Upper lobe of left lung (tissue), 6 donors: Measurements from ENCODE around the gene TTC34. TPM values are rescaled to one million over a fixed set of nuclear protein-coding genes. Genes with fewer than 3 reads are reported as not detected.

ENCODE experiments used
- ATAC-seq, 2 donors: fragments of 200-7000 bp; cut with Tn5 transposase; one replicate each; pipeline ENCODE4 v1.9.1; 2022; ENCODE audit warnings: mild to moderate bottlenecking in 2 of 2, moderate library complexity in 2 of 2; ENCODE audit not compliant: low FRiP score in 2 of 2
- DNase-seq, 2 donors: peaks; one replicate each; pipeline ENCODE4 v3.0.0-alpha.2; 2019 to 2020
- H3K27ac ChIP-seq, 4 donors: fragments of 200-600 bp; sonication (generic); one replicate each; pipeline ENCODE4 v1.5.1; 2016 to 2019
- H3K27me3 ChIP-seq, 4 donors: fragments of 200-600 bp; sonication (generic); one replicate each; pipeline ENCODE4 v1.5.1; 2017 to 2019
- H3K36me3 ChIP-seq, 4 donors: fragments of 200-600 bp; sonication (generic); one replicate each; pipeline ENCODE4 v1.5.1; 2016 to 2019
- H3K4me1 ChIP-seq, 4 donors: fragments of 200-600 bp; sonication (generic); one replicate each; pipeline ENCODE4 v1.5.1; 2018 to 2019
- H3K4me3 ChIP-seq, 4 donors: fragments of 200-600 bp; sonication (generic); one replicate each; pipeline ENCODE4 v1.5.1; 2017 to 2019; ENCODE audit warnings: mild to moderate bottlenecking in 2 of 4, moderate library complexity in 1 of 4
- H3K9me3 ChIP-seq, 4 donors: fragments of 200-600 bp; sonication (generic); one replicate each; pipeline ENCODE4 v1.5.1; 2018 to 2019
- CTCF ChIP-seq, 6 experiments: fragments of 450-650 bp in 4 of 6; fragments of 200-600 bp in 2 of 6; sonication (generic) in 2 of 6; IDR thresholded peaks; one replicate each; pipeline ENCODE4 v1.5.1; 2016 to 2019; ENCODE audit warnings: antibody characterized with exemption in 6 of 6
- EP300 ChIP-seq, 4 donors: sonication (generic); formaldehyde crosslinking; IDR thresholded peaks; one replicate each; pipeline ENCODE4 v1.5.1; 2017; ENCODE audit warnings: antibody characterized with exemption in 4 of 4, control low read depth in 2 of 4
- POLR2A ChIP-seq, 4 donors: fragments of 450-650 bp; IDR thresholded peaks; one replicate each; pipeline ENCODE4 v1.5.1; 2016 to 2017; ENCODE audit warnings: antibody characterized with exemption in 4 of 4, mild to moderate bottlenecking in 2 of 4
- POLR2AphosphoS5 ChIP-seq, 2 donors: sonication (generic); formaldehyde crosslinking; IDR thresholded peaks; one replicate each; pipeline ENCODE4 v1.5.1; 2017; ENCODE audit warnings: antibody characterized with exemption in 2 of 2
- WGBS, 2 donors: methylation state at CpG; one replicate each; pipeline ENCODE4 v1.1.5; 2017 to 2018; 5-methylcytosine and 5-hydroxymethylcytosine counted together
- total RNA-seq, 6 donors: library from RNA; depleted of rRNA in 4 of 6; stranded (reverse); fragments of >200 nt in 4 of 6; gene quantifications; one replicate each; pipeline versions ENCODE4 v1.1.0 to v1.2.1, GENCODE V29; 2016 to 2021
- donor health status: DM: no; HTN: no; CAD: no; lungs with moderate emphysema.
- donor health status: DM: no; HTN: yes; CAD: no; lungs with severe emphysema.

Gene TTC34
- total RNA-seq, 6 donors from 2014 or later = 0.76 to 4.2 (median 2.1) TPM

- ATAC-seq (no peak), DNase-seq (peak in 1 of 2 donors; percentile 2)
- H3K27me3 ChIP-seq = no peaks in the 10 kb centered on the region
- TF ChIP-seq EP300 (IDR thresholded peaks at IDR 0.05) (no peak), POLR2AphosphoS5 (IDR thresholded peaks at IDR 0.05) (no peak), POLR2A (IDR thresholded peaks at IDR 0.05) (no peak), CTCF (IDR thresholded peaks at IDR 0.05) (no peak)
- H3K27ac ChIP-seq = no peak overlapping the region
- WGBS, 2 donors = 100% methylated on average over 2 of the region's 3 CpGs; no CpG with 5 or more reads in 1 of the 2 donors
- no peak overlapping the region for H3K4me3 ChIP-seq
- no peaks in the 10 kb centered on the region for H3K36me3 ChIP-seq
- H3K9me3 ChIP-seq = peaks cover 0 to 8% (median 4%) of the 10 kb centered on the region in 4 donors
- H3K4me1 ChIP-seq = peaks cover 15 to 24% (median 16%) of the 10 kb centered on the region in 4 donors
Measured at GRCh38 chr1:2640626-2641025, 160.9 kb downstream of the TTC34 start.

- Histone ChIP-seq H3K4me1 (peaks cover 15 to 24% (median 16%) of the 10 kb centered on the region in 4 donors), H3K9me3 (peaks cover 0 to 8% (median 4%) of the 10 kb centered on the region in 4 donors), H3K4me3 (no peak overlapping the region), H3K27ac (no peak overlapping the region), H3K27me3 (no peaks in the 10 kb centered on the region), H3K36me3 (no peaks in the 10 kb centered on the region)
- DNase-seq (peak in 1 of 2 donors; percentile 20), ATAC-seq (no peak)
- TF ChIP-seq POLR2AphosphoS5 (IDR thresholded peaks at IDR 0.05) (no peak), EP300 (IDR thresholded peaks at IDR 0.05) (no peak), CTCF (IDR thresholded peaks at IDR 0.05) (no peak), POLR2A (IDR thresholded peaks at IDR 0.05) (no peak)
- 81 to 84% methylated on average over 20 to 26 of the region's 26 CpGs for WGBS, 2 donors
Measured at GRCh38 chr1:2639607-2640521, 161.6 kb downstream of the TTC34 start.

- ATAC-seq (no peak), DNase-seq (peak in 1 of 2 donors; percentile 43)
- no peaks in the 10 kb centered on the region for H3K36me3 ChIP-seq
- H3K27ac ChIP-seq = no peak overlapping the region
- H3K4me1 ChIP-seq = peaks cover 15 to 24% (median 16%) of the 10 kb centered on the region in 4 donors
- H3K27me3 ChIP-seq = no peaks in the 10 kb centered on the region
- no peak overlapping the region for H3K4me3 ChIP-seq
- H3K9me3 ChIP-seq = peaks cover 0 to 8% (median 4%) of the 10 kb centered on the region in 4 donors
- TF ChIP-seq POLR2AphosphoS5 (IDR thresholded peaks at IDR 0.05) (no peak), POLR2A (IDR thresholded peaks at IDR 0.05) (no peak), CTCF (IDR thresholded peaks at IDR 0.05) (no peak), EP300 (IDR thresholded peaks at IDR 0.05) (no peak)
- 58 to 64% methylated on average over 3 to 11 of the region's 11 CpGs for WGBS, 2 donors
Measured at GRCh38 chr1:2639203-2639602, 162.3 kb downstream of the TTC34 start.

GRCh38 chr1:2638466-2639115 is 162.9 kb downstream of the TTC34 start:
- ATAC-seq (no peak), DNase-seq (peak in 1 of 2 donors; percentile 54)
- WGBS, 2 donors = 76 to 77% methylated on average over 10 to 14 of the region's 16 CpGs
- H3K4me1 ChIP-seq = peaks cover 14 to 21% (median 15%) of the 10 kb centered on the region in 4 donors
- no peak overlapping the region for H3K27ac ChIP-seq
- TF ChIP-seq EP300 (IDR thresholded peaks at IDR 0.05) = no peak
- no peak for TF ChIP-seq POLR2A (IDR thresholded peaks at IDR 0.05)
- no peak for TF ChIP-seq POLR2AphosphoS5 (IDR thresholded peaks at IDR 0.05)
- TF ChIP-seq CTCF (IDR thresholded peaks at IDR 0.05) = no peak
- no peaks in the 10 kb centered on the region for H3K36me3 ChIP-seq
- no peak overlapping the region for H3K4me3 ChIP-seq
- H3K27me3 ChIP-seq = peaks cover 0 to 4% (median 1%) of the 10 kb centered on the region in 4 donors
- peaks cover 0 to 8% (median 4%) of the 10 kb centered on the region in 4 donors for H3K9me3 ChIP-seq
